ENCODE measurements around the gene PXDC1. TPM values are rescaled to one million over a fixed set of nuclear protein-coding genes. Genes with fewer than 3 reads are reported as not detected.

Gene PXDC1
- total RNA-seq, 1 donor from 2014 or later: 37.6 TPM

DNA sequence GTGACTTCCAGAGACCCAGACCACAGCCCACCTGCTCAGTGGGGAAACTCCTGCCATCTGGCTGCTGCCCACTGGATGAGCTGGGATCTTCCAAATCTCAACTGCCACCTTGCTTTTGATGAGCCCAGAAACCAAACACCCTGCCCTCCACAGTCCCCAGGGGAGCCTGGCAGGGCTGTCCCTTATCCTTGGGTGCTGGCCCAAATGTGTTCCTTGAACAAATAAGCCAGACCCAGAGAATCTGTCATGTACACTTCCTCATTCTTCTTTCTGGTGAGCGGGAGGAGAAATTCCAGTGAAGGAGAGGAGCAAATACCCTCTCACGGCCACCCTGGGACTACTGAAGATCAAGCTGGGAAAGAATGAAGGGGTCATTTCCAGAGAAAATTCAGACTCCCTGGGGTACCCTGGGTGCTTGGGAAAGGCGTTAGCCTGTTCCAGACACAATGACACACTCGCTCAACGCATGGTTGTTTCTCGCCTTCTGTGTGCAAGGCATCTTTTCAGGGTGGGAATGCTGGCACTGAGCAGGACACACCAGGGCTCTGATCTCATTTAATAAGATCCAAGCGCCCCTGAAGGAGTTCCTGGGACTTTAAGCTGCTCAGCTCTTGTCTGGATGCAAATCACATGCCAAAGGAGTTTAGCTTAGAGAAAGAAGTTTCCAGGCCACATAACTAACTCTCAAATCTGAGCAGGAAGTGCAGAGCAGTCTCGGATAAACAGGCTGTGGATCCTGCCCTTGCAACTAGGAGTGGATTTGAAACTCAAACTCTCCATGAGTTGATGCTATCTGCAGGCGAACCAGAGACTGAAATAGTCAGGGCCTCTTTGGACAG, 38.5 kb downstream of the PXDC1 start:
- no peak overlapping the region for H3K4me3 ChIP-seq (ENCODE audit: low read depth, low read length)
- DNase-seq (ENCODE audit: low read depth): no peak
- TF ChIP-seq, protein P1, sequence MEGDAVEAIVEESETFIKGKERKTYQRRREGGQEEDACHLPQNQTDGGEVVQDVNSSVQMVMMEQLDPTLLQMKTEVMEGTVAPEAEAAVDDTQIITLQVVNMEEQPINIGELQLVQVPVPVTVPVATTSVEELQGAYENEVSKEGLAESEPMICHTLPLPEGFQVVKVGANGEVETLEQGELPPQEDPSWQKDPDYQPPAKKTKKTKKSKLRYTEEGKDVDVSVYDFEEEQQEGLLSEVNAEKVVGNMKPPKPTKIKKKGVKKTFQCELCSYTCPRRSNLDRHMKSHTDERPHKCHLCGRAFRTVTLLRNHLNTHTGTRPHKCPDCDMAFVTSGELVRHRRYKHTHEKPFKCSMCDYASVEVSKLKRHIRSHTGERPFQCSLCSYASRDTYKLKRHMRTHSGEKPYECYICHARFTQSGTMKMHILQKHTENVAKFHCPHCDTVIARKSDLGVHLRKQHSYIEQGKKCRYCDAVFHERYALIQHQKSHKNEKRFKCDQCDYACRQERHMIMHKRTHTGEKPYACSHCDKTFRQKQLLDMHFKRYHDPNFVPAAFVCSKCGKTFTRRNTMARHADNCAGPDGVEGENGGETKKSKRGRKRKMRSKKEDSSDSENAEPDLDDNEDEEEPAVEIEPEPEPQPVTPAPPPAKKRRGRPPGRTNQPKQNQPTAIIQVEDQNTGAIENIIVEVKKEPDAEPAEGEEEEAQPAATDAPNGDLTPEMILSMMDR (conservative IDR thresholded peaks at IDR 0.05; ENCODE audit: low read depth, low read length): no peak

DNA sequence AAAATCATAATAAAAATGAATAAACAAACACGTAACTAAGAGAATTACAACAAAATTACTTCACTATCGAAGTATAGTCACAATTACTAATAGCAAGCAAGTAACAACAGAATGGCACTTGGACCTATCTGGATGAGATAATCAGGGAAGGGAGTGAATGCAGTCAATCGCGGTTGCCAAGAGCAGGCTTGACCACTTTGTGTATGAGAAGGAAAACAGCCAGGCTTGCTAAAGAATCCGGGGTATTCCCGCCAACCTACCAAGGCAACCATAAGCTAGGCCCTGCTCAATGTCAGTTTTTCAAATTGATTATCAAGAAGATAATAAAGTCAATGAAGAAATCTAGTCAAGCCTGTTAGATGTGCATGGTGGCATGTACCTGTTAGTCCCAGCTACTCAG, 39.7 kb downstream of the PXDC1 start:
- H3K4me3 ChIP-seq (ENCODE audit: low read depth, low read length): no peak overlapping the region
- TF ChIP-seq, protein P1 (conservative IDR thresholded peaks at IDR 0.05; ENCODE audit: low read depth, low read length): no peak
- no peak for DNase-seq (ENCODE audit: low read depth)

DNA sequence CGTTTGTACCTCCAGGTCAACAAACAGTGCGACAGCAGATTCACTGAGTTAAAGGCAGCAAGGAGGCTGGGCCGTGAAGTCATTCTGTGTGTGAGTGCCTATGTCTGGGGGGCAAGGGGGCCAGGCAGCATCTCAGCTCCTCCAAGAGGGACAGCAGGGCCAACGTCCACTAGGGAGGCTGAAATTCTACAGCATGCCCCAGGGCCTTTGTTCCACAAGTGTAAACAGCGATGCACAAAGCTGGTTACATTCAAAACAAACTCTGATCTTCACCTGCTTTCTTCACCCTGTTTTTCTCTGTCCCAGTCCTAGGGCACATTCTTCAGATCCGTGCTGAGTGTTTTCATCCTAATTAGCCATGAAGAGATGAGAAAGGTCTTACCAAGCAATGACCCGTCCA, 41.1 kb downstream of the PXDC1 start:
- no peak overlapping the region for H3K4me3 ChIP-seq (ENCODE audit: low read depth, low read length)
- DNase-seq (ENCODE audit: low read depth): no peak
- TF ChIP-seq, protein P1 (conservative IDR thresholded peaks at IDR 0.05; ENCODE audit: low read depth, low read length): no peak

DNA sequence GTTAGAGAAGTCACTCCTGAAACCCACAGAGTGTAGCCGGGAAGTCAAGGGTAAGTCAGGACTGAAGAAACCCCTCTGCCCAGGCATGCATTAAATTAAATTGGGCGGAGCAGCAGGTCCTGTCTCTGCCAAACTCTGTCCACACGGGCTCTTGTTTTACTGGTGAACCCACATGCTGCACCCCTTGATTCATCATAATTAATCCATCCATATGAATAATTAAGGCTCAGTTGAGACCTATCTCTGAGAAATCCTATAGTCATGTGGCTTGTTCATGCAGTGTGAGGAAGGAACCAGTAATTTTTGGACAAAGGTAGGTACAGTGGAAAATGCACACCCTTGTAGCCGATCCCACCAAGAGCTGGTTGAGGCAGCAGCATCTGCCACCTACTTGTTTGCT, 43.0 kb downstream of the PXDC1 start:
- DNase-seq (ENCODE audit: low read depth): no peak
- TF ChIP-seq, protein P1 (conservative IDR thresholded peaks at IDR 0.05; ENCODE audit: low read depth, low read length): no peak

DNA sequence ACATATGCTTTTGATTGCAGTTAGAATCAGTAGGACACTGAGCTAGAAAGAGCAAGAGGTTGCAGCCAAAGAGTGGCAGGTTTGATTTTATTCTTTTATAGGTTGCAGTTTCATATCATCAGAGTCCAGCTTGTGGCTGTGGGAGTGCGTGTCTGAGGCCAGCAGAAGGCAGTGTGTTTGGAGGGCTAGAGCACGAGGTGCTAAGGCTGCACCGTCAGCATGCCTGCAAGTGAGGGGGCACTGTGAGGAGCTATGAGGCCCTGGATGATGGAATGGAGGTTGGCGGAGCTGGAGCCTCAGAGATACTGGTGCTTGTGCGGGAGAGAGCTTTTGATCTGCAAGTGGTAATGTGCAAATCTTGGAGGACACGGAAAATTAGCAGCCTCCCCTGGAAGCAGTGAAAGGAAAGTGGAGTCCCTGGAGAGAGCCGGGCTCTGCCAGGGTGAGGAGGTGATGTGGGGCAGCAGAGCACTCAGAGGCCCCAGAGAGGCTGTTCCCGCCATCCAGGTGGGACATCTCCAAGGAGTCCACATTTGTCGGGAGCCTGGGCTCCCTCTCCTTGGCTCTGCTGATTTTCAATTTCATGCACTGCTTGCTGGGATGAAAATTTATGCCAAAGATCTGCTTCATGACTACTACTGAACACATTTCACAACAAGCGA, 43.6 kb downstream of the PXDC1 start:
- H3K4me3 ChIP-seq (ENCODE audit: low read depth, low read length): no peak overlapping the region
- TF ChIP-seq, protein P1 (conservative IDR thresholded peaks at IDR 0.05; ENCODE audit: low read depth, low read length): no peak
- DNase-seq (ENCODE audit: low read depth): no peak

More for the DNA sequence above, 43.0 kb downstream of the PXDC1 start:
- no peak overlapping the region for H3K4me3 ChIP-seq (ENCODE audit: low read depth, low read length)

DNA sequence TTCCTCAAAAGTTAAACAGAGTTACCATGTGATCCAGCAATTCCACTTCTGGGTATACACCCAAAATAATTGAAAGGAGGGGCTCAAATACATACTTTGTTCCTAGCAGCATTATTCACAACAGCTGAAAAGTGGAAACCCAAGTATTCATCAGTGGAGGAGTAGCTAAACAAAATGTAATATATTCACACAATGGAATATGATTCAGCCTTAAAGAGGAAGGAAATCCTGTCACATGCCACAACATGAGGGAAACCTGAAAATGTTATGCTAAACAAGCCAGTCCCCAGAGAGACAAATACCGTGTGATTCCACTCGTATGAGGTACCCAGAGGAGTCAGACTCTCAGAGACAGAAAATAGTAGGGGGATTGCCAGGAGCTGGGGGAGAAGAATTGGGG, 44.5 kb downstream of the PXDC1 start:
- no peak for DNase-seq (ENCODE audit: low read depth)

More for the DNA sequence above, 44.5 kb downstream of the PXDC1 start:
- TF ChIP-seq, protein P1 (conservative IDR thresholded peaks at IDR 0.05; ENCODE audit: low read depth, low read length): no peak
- H3K4me3 ChIP-seq (ENCODE audit: low read depth, low read length): no peak overlapping the region
